B cell (primary cell): ENCODE results near the gene FAF1. TPM values are rescaled to one million over a fixed set of nuclear protein-coding genes. Genes with fewer than 3 reads are reported as not detected.

Experiments
- ATAC-seq: fragments of 200-7000 bp; cut with Tn5 transposase; one replicate; pipeline ENCODE4 v1.10.0; 2021; ENCODE audit warnings: low read depth, mild to moderate bottlenecking, moderate number of reproducible peaks, moderate library complexity
- CTCF ChIA-PET: fragments of 350-600 bp; sonication (Branson Sonifier 250); formaldehyde crosslinking; loops from one replicate; lab custom pipeline; 2021; ENCODE audit warnings: antibody characterized with exemption, inconsistent platforms; lab: Charles Lee
- POLR2A ChIA-PET: fragments of 350-600 bp; sonication (Branson Sonifier 250); formaldehyde crosslinking; loops from one replicate; lab custom pipeline; 2021; ENCODE audit warnings: antibody characterized with exemption; lab: Charles Lee
- DNase-seq: peaks from one replicate; pipeline ENCODE4 v3.0.0; 2013
- H2AFZ ChIP-seq: 2 replicates; pipeline ENCODE4 v1.6.1; 2012; ENCODE audit warnings: mild to moderate bottlenecking, low read depth, low read length; ENCODE audit not compliant: insufficient read depth, poor library complexity, severe bottlenecking
- H3K27ac ChIP-seq, 2 donors: 1 replicate in 1 of 2; 2 replicates in 1 of 2; pipeline ENCODE4 v1.5.1; 2012 to 2013; ENCODE audit warnings: low read length in 2 of 2, mild to moderate bottlenecking in 2 of 2, moderate library complexity in 1 of 2
- H3K27me3 ChIP-seq, 4 experiments: fragments of 200-600 bp in 1 of 4; sonication (generic) in 1 of 4; replicated peaks in 1 of 4; 1 replicate in 2 of 4; 2 replicates in 2 of 4; pipeline versions ENCODE4 v1.6.1 to v1.7.0; 2013 to 2016; ENCODE audit warnings: low read length in 3 of 4, mild to moderate bottlenecking in 2 of 4, mixed read lengths in 1 of 4, moderate library complexity in 1 of 4; ENCODE audit not compliant: insufficient read depth in 4 of 4, control insufficient read depth in 3 of 4; ENCODE audit errors: control extremely low read depth in 1 of 4
- H3K36me3 ChIP-seq, 2 experiments: replicated peaks in 1 of 2; 1 replicate in 1 of 2; 2 replicates in 1 of 2; pipeline versions ENCODE4 v1.6.1 to v1.7.1; 2013; ENCODE audit warnings: low read length in 1 of 2; ENCODE audit not compliant: insufficient read depth in 2 of 2, control insufficient read depth in 1 of 2; ENCODE audit errors: control extremely low read depth in 1 of 2, extremely low read depth in 1 of 2
- H3K4me1 ChIP-seq, 2 donors: fragments of 200-600 bp in 1 of 2; sonication (generic) in 1 of 2; 1 replicate in 1 of 2; 2 replicates in 1 of 2; pipeline versions ENCODE4 v1.5.1 to v1.6.1; 2013 to 2017; ENCODE audit warnings: low read length in 2 of 2; ENCODE audit not compliant: control insufficient read depth in 2 of 2, insufficient read depth in 2 of 2
- H3K4me2 ChIP-seq: replicated peaks from 2 replicates; pipeline ENCODE3; 2012; ENCODE audit warnings: mild to moderate bottlenecking, low read depth, low read length; ENCODE audit not compliant: poor library complexity, severe bottlenecking
- H3K4me3 ChIP-seq, 5 experiments: fragments of 200-600 bp in 1 of 5; sonication (generic) in 1 of 5; 1 replicate in 3 of 5; 2 replicates in 2 of 5; pipeline versions ENCODE4 v1.5.1 to v1.7.0; 2011 to 2016; ENCODE audit warnings: low read length in 4 of 5, mild to moderate bottlenecking in 4 of 5, low read depth in 2 of 5, control low read depth in 1 of 5, moderate library complexity in 1 of 5; ENCODE audit not compliant: insufficient read depth in 1 of 5; ENCODE audit errors: control extremely low read depth in 1 of 5, extremely low read depth in 1 of 5
- H3K79me2 ChIP-seq: fragments of 200-600 bp; sonication (generic); one replicate; pipeline ENCODE4 v1.6.0; 2016; ENCODE audit warnings: low read length; ENCODE audit not compliant: control insufficient read depth, insufficient read depth
- H3K9ac ChIP-seq: fragments of 200-600 bp; sonication (generic); 2 replicates; pipeline ENCODE4 v1.6.1; 2017; ENCODE audit warnings: mild to moderate bottlenecking, low read length, moderate library complexity
- H3K9me3 ChIP-seq, 3 donors: one replicate each; pipeline versions ENCODE4 v1.6.1 to v1.7.1; 2013; ENCODE audit warnings: low read length in 2 of 3; ENCODE audit not compliant: control insufficient read depth in 2 of 3, insufficient read depth in 1 of 3; ENCODE audit errors: control extremely low read depth in 1 of 3
- H4K20me1 ChIP-seq: 2 replicates; pipeline ENCODE4 v1.6.0; 2012; ENCODE audit warnings: mild to moderate bottlenecking, low read length; ENCODE audit not compliant: insufficient read depth, control insufficient read depth, poor library complexity, severe bottlenecking
- H3K27ac Mint-ChIP-seq: one replicate; pipeline ENCODE4 v1.8.0; 2021; ENCODE audit warnings: mixed read lengths
- H3K27me3 Mint-ChIP-seq: one replicate; pipeline ENCODE4 v1.8.0; 2021; ENCODE audit warnings: mixed read lengths
- H3K4me1 Mint-ChIP-seq: one replicate; pipeline ENCODE4 v1.8.0; 2021; ENCODE audit warnings: mixed read lengths
- H3K4me3 Mint-ChIP-seq: one replicate; pipeline ENCODE4 v1.8.0; 2021; ENCODE audit warnings: mixed read lengths
- H3K9me3 Mint-ChIP-seq: one replicate; pipeline ENCODE4 v1.8.0; 2022; ENCODE audit warnings: mixed read lengths; ENCODE audit not compliant: insufficient read depth
- CTCF ChIP-seq: fragments of 200-600 bp; IDR thresholded peaks from one replicate; pipeline ENCODE4 v1.8.0; 2022; ENCODE audit warnings: antibody characterized with exemption, mild to moderate bottlenecking
- EZH2 ChIP-seq: IDR thresholded peaks from 2 replicates; pipeline ENCODE4 v1.6.1; 2012; ENCODE audit warnings: borderline replicate concordance, low read depth, mild to moderate bottlenecking, moderate library complexity, low read length; ENCODE audit not compliant: insufficient read depth, poor library complexity, severe bottlenecking
- whole genome bisulfite sequencing: methylation state at CpG from one replicate; pipeline ENCODE4 v1.1.5; 2013; ENCODE audit warnings: missing lambda C conversion rate; ENCODE audit not compliant: insufficient coverage; 5-methylcytosine and 5-hydroxymethylcytosine counted together
- intact Hi-C: fragments of 100-400 bp; cut with micrococcal nuclease; formaldehyde crosslinking; loops from one replicate; pipeline ENCODE4 v1.10.0; 2022
- polyA plus RNA-seq: library from polyadenylated mRNA; depleted of rRNA; stranded (reverse); fragments of >200 nt; gene quantifications from 2 replicates; pipeline ENCODE4 v1.2.3, GENCODE V29; 2012
- total RNA-seq, 2 donors: library from RNA; stranded (reverse); fragments of 120-200 nt in 1 of 2; gene quantifications; 1 replicate in 1 of 2; 2 replicates in 1 of 2; pipeline versions ENCODE4 v1.2.3 to v1.2.4, GENCODE V29; 2013 to 2022

FAF1 gene
- total and polyA plus RNA-seq, 2 donors (not counting 1 experiment from before 2014, with no cell fraction given) = 10.1 to 58.4 TPM

- Mint-ChIP-seq H3K27me3 (no peaks in the 10 kb centered on the region), H3K9me3 (no peaks in the 10 kb centered on the region), H3K27ac (no peak overlapping the region), H3K4me1 (peaks cover 16% of the 10 kb centered on the region), H3K4me3 (no peak overlapping the region)
- intact Hi-C loops = no loop called here
- Histone ChIP-seq H3K9ac (no peak overlapping the region), H3K4me3 (no peak overlapping the region), H4K20me1 (no peaks in the 10 kb centered on the region), H3K4me2 (no peak overlapping the region), H3K4me1 (peaks cover 10% of the 10 kb centered on the region in 2 donors), H3K27ac (no peak overlapping the region), H3K79me2 (no peaks in the 10 kb centered on the region), H3K9me3 (peaks cover 0 to 3% (median 0%) of the 10 kb centered on the region in 3 donors), H3K27me3 (no peaks in the 10 kb centered on the region), H3K36me3 (no peaks in the 10 kb centered on the region), H2AFZ (no peak overlapping the region)
- DNase-seq (no peak), ATAC-seq (no peak)
- WGBS = 93% methylated on average over 3 of the region's 3 CpGs
- ChIA-PET CTCF (no interaction called here), POLR2A (no interaction called here)
- TF ChIP-seq CTCF (no peak), EZH2 (no peak)
Observed at GRCh38 chr1:50996083-50996482, 36.0 kb upstream of the FAF1 start.

GRCh38 chr1:50995651-50996050 lies 35.6 kb upstream of the FAF1 start:
- no peak overlapping the region for H3K27ac Mint-ChIP-seq
- no peaks in the 10 kb centered on the region for H3K36me3 ChIP-seq
- WGBS = no CpG with 5 or more reads among the region's 1 CpG
- CTCF ChIA-PET = no interaction called here
- no peaks in the 10 kb centered on the region for H3K27me3 ChIP-seq
- intact Hi-C loops = no loop called here
- H3K4me1 Mint-ChIP-seq = peaks cover 14% of the 10 kb centered on the region
- no peak overlapping the region for H3K4me3 ChIP-seq
- H3K4me3 Mint-ChIP-seq = no peak overlapping the region
- DNase-seq (no peak), ATAC-seq (no peak)
- H3K27me3 Mint-ChIP-seq = no peaks in the 10 kb centered on the region
- H3K9me3 ChIP-seq = peaks cover 0 to 3% (median 0%) of the 10 kb centered on the region in 3 donors
- H4K20me1 ChIP-seq = no peaks in the 10 kb centered on the region
- POLR2A ChIA-PET = no interaction called here
- H3K79me2 ChIP-seq = no peaks in the 10 kb centered on the region
- no peak overlapping the region for H3K9ac ChIP-seq
- no peak overlapping the region for H3K27ac ChIP-seq
- no peak for TF ChIP-seq CTCF
- TF ChIP-seq EZH2 = no peak
- peaks cover 8% of the 10 kb centered on the region in 2 donors for H3K4me1 ChIP-seq
- H3K4me2 ChIP-seq = no peak overlapping the region
- H3K9me3 Mint-ChIP-seq = no peaks in the 10 kb centered on the region
- no peak overlapping the region for H2AFZ ChIP-seq
